Mucosa of rectum (tissue), 2 donors: Measurements from ENCODE around the gene TARS1.
"Not testable (repeated sequence)": the region's sequence is repeated elsewhere in the genome, so short reads cannot be mapped to it uniquely, and the experiment has no call there.

Source experiments
- H3K27ac ChIP-seq, 2 donors: one replicate each; pipeline ENCODE4 v1.7.0; 2013; ENCODE audit warnings: inconsistent platforms in 2 of 2, low read depth in 2 of 2, low read length in 2 of 2
- H3K27me3 ChIP-seq, 2 donors: one replicate each; pipeline ENCODE4 v1.7.0; 2013; ENCODE audit warnings: low read length in 2 of 2; ENCODE audit not compliant: control insufficient read depth in 2 of 2, insufficient read depth in 2 of 2
- H3K36me3 ChIP-seq, 2 donors: one replicate each; pipeline ENCODE4 v1.7.0; 2013; ENCODE audit warnings: low read length in 2 of 2; ENCODE audit not compliant: control insufficient read depth in 2 of 2, insufficient read depth in 2 of 2
- H3K4me1 ChIP-seq, 2 donors: one replicate each; pipeline ENCODE4 v1.7.0; 2013; ENCODE audit warnings: low read length in 2 of 2, mild to moderate bottlenecking in 1 of 2; ENCODE audit not compliant: control insufficient read depth in 2 of 2, insufficient read depth in 2 of 2
- H3K4me3 ChIP-seq, 2 donors: one replicate each; pipeline ENCODE4 v1.7.0; 2013; ENCODE audit warnings: low read length in 2 of 2
- H3K9ac ChIP-seq, 2 donors: one replicate each; pipeline ENCODE4 v1.7.0; 2013; ENCODE audit warnings: low read length in 2 of 2, low read depth in 1 of 2, mild to moderate bottlenecking in 1 of 2
- H3K9me3 ChIP-seq, 2 donors: one replicate each; pipeline ENCODE4 v1.7.0; 2013; ENCODE audit warnings: low read length in 2 of 2; ENCODE audit not compliant: control insufficient read depth in 2 of 2
- donor health status: healthy.
- donor health status: Normal muscosa, but diverticular disease.

The TARS1 gene

GRCh38 chr5:33504570-33504969, 63.8 kb downstream of the TARS1 start:
- no peaks in the 10 kb centered on the region for H3K27me3 ChIP-seq
- no peaks in the 10 kb centered on the region for H3K36me3 ChIP-seq
- H3K9ac ChIP-seq, result no peak overlapping the region
- no peaks in the 10 kb centered on the region for H3K9me3 ChIP-seq
- no peak overlapping the region for H3K4me3 ChIP-seq
- H3K27ac ChIP-seq, result no peak overlapping the region
- H3K4me1 ChIP-seq, result no peaks in the 10 kb centered on the region

- no peaks in the 10 kb centered on the region for H3K9me3 ChIP-seq
- no peaks in the 10 kb centered on the region for H3K27me3 ChIP-seq
- H3K4me3 ChIP-seq, result no peak overlapping the region
- H3K9ac ChIP-seq, result no peak overlapping the region
- no peaks in the 10 kb centered on the region for H3K36me3 ChIP-seq
- H3K4me1 ChIP-seq, result no peaks in the 10 kb centered on the region
- H3K27ac ChIP-seq, result no peak overlapping the region
Observed at GRCh38 chr5:33507426-33507825, 66.7 kb downstream of the TARS1 start.

- no peak overlapping the region for H3K9ac ChIP-seq
- H3K4me1 ChIP-seq, result no peaks in the 10 kb centered on the region
- H3K36me3 ChIP-seq, result no peaks in the 10 kb centered on the region
- no peak overlapping the region for H3K4me3 ChIP-seq
- H3K27ac ChIP-seq, result no peak overlapping the region
- no peaks in the 10 kb centered on the region for H3K9me3 ChIP-seq
- no peaks in the 10 kb centered on the region for H3K27me3 ChIP-seq
Observed at GRCh38 chr5:33509036-33509435, 68.3 kb downstream of the TARS1 start.

- Histone ChIP-seq H3K4me3 (no peak overlapping the region), H3K9ac (no peak overlapping the region), H3K9me3 (no peaks in the 10 kb centered on the region), H3K4me1 (no peaks in the 10 kb centered on the region), H3K27me3 (no peaks in the 10 kb centered on the region), H3K36me3 (no peaks in the 10 kb centered on the region), H3K27ac (no peak overlapping the region)
Observed at GRCh38 chr5:33513462-33514185, 72.9 kb downstream of the TARS1 start.

- H3K9me3 ChIP-seq, H3K27ac ChIP-seq, H3K9ac ChIP-seq, H3K4me1 ChIP-seq, H3K4me3 ChIP-seq, H3K27me3 ChIP-seq, H3K36me3 ChIP-seq: not testable (repeated sequence)
Observed at GRCh38 chr5:33515366-33515765, 74.6 kb downstream of the TARS1 start.

GRCh38 chr5:33516421-33516820, 75.7 kb downstream of the TARS1 start:
- H3K9me3 ChIP-seq, result no peaks in the 10 kb centered on the region
- H3K4me3 ChIP-seq, result no peak overlapping the region
- no peaks in the 10 kb centered on the region for H3K27me3 ChIP-seq
- no peak overlapping the region for H3K27ac ChIP-seq
- H3K9ac ChIP-seq, result no peak overlapping the region
- no peaks in the 10 kb centered on the region for H3K4me1 ChIP-seq
- H3K36me3 ChIP-seq, result no peaks in the 10 kb centered on the region
